Activated gamma-delta T cell (primary cell): ENCODE data around the gene TNFRSF21.
"Not testable (repeated sequence)": the region's sequence is repeated elsewhere in the genome, so short reads cannot be mapped to it uniquely, and the experiment has no call there.

ENCODE experiments used
- DNase-seq: peaks from one replicate; lab custom pipeline; 2025; lab: John Stamatoyannopoulos, UW

TNFRSF21 gene

GRCh38 chr6:47323321-47323720 lies 13.6 kb upstream of the TNFRSF21 start:
- no peak for DNase-seq

GRCh38 chr6:47321577-47321976 lies 11.9 kb upstream of the TNFRSF21 start:
- no peak for DNase-seq

- DNase-seq = no peak
Measured at GRCh38 chr6:47319867-47320266, 10.2 kb upstream of the TNFRSF21 start.

DNA sequence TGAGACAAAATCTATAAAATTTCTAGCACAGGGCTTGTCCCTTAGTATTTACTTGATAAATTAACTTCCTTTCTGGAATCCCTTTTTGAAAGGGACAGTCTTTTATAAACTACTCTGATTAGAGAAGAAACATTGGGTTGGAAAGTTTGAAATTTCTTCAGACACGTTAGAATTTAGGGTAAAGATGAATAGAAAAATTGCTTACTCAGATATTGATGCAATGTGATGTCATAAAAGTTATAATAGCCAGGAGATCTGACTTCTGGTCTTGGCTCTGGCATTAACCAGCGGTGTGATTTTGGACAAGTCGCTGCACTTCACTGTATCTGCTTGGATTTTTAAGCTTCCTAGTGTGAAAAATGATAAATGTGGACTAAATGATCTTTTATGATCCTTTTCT lies 9.7 kb upstream of the TNFRSF21 start:
- DNase-seq = no peak

DNA sequence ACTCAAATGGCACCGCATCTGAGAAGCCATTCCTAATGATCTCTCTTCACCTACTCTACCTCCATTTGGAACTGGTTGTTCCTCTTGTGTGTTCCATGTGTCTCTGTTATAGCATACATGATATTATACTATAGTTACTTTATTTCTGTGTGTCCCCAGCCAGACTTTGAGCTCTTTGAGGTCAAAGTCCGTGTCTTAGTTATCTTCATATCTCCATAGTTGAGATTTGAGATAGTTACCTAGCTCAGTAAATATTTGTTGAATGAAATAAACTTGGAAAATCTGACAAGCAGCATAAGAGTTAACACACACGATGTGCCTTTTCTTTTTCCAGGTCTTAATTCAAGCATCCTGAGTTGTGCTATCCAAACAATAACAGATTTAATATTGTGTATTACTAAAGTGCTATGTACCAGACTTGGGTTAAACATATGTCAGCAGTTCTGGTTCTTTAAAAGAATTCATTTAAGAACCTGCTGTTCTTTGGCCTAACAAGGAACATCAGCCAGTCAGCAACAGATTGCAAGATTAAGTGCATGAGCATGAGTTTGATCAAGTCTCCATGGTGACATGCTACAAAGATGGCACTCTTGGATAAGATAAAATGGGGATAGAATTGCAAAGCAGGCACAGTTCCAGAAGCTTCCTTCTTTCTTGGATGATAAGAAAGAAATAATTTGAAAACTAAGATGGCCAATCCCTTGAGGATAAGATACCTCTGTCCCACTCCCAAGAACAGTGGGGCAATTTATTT lies 8.7 kb upstream of the TNFRSF21 start:
- DNase-seq = no peak

- DNase-seq = not testable (repeated sequence)
Measured at GRCh38 chr6:47315181-47315580, 5.5 kb upstream of the TNFRSF21 start.

GRCh38 chr6:47310131-47310480 lies 401 bp upstream of the TNFRSF21 start:
- DNase-seq = no peak

DNA sequence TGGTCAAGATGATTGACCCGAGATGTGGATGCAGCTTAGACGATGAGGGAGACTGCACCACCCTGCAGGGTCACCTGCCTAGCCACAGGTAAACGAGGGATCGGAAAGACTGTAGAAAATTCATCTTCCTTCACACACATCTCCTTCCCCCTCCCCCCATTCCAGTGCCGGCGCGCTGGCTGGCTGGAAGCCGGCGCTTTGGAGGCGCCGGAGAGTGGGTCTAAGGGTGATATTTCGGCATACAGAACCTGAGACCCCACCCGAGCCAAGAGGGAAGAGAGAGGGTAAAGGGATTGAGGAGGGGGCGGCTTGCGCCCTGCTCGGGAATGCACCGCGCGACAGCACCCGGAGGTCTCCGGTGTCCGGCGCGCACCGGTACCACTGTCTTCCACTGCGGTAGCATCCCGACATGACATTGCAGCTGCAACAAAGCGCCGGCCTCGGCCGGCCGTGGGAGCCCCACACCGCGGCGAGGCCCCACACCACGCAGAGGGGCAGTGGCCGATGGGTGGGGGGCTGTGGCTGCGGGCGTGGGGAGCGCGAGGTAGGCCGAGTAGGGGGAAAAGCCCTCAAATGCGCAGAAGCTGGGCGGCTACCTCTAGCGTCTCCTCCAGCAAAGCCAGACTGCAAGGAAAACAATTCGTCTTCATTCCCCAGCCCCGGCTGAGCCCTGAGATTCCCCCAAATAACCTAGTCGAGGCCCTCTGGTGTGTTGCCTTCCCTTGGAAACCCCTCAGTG lies 984 bp downstream of the TNFRSF21 start:
- DNase-seq = no peak

DNA sequence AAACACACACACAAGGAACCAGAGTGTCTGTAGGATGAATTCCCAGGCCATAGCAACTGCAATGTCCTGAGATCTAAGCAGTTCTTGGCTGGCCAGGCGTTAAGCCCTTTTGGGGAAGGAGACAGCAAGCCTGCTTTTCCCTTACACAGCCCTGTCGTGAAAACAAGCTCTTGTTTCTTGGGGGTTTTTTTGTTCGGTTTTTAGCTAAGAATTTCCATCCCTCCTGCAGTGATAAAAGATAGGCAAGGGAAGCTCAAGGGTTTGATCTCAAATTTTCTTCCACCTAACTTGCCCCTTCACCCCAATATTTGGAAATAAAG lies 1.5 kb downstream of the TNFRSF21 start:
- DNase-seq = no peak

- no peak for DNase-seq
Measured at GRCh38 chr6:47307362-47308197, 2.1 kb downstream of the TNFRSF21 start.

DNA sequence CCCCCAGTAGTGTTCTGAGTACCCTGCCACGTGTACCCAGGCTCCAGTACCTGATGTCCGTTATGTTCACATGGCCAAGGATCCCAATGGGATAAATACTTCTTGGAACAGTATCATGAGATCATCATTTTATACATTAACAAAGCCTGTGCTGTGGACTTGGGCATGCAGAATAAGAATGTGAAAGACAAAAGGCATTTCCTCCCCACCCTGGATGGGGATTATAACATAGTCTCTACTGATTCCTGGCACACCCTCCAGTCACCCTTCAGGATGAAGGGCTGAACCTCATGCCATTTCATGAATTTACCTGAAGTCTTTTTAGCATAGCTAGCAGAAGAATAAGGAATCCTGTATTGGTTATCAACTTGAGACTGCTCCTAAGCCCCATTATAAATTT lies 2.8 kb downstream of the TNFRSF21 start:
- DNase-seq = no peak

DNA sequence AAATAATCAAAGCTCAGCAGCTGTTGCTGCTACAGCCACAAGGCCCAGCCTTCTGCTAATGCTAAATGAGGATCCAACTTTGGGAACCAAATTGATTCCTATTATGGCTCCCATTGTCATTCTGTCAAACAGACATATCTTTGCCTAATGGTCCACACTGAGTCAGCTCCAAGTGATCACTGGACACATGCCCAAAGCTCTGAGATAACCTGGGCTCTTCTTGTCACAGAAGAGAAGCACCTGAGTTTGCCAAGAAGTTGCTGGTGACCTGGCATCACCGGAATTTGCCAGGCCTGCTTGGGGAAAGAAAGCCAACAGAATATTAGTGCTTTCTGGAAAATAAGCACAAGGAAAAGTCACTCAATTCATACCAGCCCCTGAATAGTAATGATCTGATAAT lies 5.8 kb downstream of the TNFRSF21 start:
- no peak for DNase-seq

DNA sequence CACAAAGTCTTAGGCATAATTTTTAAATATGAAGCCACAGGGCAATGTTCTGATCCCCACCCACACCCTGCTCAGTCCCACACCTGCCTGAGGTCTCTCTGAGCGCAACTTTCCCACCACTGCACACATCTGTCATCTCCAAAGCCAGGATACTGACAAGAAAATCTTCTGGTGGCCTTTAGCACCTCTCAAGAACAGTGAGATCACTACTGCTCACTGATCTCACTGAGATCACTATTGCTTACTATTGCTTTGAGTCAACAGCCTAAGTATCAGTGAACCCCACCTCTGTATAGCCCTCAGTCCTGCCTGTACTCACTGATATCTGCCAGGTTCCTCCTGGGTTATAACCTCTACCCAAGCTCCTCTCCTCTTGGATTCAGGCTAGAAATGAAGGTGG lies 6.4 kb downstream of the TNFRSF21 start:
- DNase-seq = no peak

DNA sequence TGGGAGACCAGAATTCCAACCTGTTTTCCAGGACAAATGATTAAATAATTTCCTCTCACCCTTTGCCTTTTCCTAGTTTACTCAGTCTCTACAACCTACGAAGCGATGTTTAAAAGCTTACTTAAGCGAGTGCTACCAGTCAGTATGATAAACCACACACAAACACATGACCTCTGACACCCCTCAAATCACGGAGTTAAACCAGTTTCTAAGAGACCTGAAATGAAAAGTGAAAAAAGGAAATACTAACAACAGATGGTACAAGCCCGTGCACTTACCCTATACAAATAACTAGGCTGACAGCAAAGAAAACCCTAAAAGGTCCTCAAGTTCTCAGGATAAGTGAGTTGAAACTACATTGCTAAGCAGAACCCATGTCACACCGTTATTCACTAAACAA lies 7.7 kb downstream of the TNFRSF21 start:
- no peak for DNase-seq

DNA sequence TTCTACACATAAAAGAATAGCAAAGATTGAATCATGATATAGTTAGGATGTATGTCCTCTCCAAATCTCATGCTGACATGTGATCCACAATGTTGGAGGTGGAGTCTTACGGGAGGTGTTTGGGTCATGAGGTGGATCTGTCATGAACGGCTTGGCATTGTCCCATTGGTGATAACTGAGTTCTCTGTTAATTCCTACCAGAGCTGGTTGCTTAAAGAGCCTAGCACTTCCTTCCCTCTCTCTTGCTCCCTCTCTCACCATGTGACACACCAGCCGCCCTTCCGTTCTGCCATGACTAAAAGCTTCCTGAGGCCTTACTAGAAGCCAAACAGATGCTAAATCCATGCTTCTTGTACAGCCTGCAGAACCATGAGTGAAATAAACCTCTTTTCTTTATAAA lies 8.3 kb downstream of the TNFRSF21 start:
- no peak for DNase-seq

GRCh38 chr6:47300417-47300816 lies 9.3 kb downstream of the TNFRSF21 start:
- no peak for DNase-seq

DNA sequence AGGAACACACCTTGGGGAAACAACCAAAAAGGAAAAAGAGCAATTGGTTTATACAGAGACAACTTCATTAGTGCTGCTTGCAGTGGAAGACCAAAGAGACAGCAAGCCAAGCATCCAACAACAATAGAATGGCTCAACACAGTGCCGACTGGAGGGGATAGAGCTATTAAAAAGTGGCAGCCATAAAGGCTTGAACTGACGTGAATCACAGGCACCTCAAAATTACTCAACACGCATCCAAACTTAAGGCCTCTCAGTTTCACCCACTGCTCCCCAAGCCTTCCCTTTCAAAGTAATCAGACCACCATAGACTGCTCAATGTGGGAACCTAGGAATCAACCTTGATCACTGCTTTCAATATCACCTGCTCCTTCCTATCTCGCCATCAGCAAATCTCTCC lies 9.7 kb downstream of the TNFRSF21 start:
- DNase-seq = no peak

- no peak for DNase-seq
Measured at GRCh38 chr6:47298475-47298874, 11.2 kb downstream of the TNFRSF21 start.

GRCh38 chr6:47294990-47295389 lies 14.7 kb downstream of the TNFRSF21 start:
- DNase-seq = no peak

- no peak for DNase-seq
Measured at GRCh38 chr6:47292944-47293343, 16.8 kb downstream of the TNFRSF21 start.

DNA sequence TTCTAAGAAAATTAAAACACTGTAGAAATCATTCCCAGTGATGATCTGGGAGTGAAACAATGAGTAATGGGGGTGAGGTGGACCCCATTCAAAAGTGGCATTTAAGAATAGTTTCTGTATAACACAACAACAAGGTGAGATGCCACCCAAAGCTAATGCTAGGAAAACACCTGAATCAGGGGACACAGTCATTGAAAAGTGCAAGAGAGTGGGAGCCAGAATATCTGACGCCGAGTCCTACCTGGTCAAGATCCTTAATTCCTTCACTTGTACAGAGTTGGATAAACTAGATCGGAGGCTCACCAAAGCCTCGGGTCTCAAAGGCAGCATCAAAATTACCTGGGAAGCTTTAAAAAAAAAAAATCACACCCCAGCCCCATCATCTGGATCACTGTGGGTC lies 17.7 kb downstream of the TNFRSF21 start:
- DNase-seq = no peak

DNA sequence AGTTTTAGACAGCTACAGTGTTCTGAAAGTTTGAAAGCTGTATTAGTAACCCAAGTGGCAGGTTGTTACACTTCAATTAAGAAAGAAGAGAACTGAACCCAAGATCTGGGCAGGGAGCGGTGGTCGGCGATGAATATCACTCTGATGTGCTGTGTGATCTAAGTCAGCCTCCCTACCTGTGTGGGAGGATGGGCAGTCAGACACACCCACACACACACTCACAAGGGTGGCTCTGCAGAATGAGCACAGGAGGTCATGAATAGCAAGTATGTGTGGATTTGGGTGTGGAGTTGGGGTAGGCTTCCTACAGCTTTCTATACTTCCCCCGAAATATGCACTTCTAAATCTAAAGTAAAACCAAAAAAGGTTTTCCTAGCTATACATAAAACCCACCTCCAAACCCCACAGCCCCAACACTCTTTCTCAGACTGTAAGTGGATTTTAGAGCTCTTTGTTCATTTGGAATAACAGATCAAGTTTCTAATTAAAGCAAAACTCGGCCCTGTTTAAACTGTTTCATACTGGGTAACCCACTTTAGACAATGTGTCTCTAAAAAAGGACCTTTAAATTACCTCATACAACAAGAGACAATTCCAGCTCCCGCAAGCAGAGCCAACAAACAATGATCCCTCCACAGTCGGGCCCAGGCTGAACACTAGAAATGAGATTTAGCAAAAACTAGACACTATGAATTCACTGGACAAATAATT lies 19.4 kb downstream of the TNFRSF21 start:
- DNase-seq = no peak
